ENCODE measurements around the gene TSEN54.

TSEN54 gene

DNA sequence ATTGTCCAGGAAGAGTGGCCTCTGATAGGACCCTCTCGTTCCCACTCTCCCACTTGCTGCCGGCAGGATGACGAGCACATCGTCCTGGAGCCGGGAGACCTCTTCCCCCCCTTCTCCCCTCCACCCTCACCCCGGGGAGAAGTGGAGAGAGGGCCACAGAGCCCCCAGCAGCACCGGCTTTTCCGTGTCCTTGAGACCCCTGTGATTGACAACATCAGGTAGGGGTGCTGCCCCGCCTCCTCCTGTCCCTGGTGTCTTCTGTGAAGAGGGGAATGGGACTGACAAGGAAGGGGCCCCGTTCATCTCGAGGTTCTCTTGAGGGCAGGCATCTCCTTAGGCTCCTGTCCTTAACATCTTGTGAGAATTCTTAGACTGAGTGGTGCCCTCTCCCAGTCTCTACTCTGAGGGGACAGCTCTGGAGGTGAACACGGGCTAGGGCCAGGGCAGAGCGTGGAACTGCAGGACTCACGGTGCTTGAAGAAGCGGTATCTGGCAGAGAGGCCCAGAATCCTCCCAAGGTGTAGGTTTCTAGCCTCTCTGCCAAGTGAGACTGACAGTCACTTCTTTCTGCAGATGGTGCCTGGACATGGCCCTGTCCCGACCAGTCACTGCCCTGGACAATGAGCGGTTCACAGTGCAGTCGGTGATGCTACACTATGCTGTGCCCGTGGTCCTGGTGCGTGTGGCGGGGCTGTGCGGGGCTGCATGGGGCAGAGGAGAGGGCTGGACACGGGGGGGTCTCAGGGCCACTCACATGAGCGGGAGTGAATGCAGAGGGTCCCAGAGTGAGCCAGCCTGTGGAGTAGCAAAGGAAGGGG, 27.4 kb upstream of the TSEN54 start:
- DNase-seq (ENCODE audit: low read depth): no peak

DNA sequence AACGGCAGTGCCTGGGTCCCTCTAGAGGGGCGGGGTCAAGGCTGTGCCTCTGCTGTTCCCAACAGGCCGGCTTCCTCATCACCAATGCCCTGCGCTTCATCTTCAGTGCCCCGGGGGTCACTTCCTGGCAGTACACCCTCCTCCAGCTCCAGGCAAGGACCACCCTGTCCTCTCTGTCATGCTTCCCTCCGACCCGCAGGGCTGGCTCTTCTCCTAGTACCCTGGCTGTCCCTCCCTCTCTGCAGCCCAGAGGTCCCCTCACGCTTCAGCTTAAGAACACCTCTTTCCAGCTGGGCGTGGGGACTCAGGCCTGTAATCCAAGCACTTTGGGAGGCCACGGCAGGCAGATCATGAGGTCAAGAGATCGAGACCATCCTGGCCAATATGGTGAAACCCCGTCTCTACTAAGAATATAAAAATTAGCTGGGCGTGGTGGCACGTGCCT, 26.8 kb upstream of the TSEN54 start:
- no peak for DNase-seq (ENCODE audit: low read depth)

DNA sequence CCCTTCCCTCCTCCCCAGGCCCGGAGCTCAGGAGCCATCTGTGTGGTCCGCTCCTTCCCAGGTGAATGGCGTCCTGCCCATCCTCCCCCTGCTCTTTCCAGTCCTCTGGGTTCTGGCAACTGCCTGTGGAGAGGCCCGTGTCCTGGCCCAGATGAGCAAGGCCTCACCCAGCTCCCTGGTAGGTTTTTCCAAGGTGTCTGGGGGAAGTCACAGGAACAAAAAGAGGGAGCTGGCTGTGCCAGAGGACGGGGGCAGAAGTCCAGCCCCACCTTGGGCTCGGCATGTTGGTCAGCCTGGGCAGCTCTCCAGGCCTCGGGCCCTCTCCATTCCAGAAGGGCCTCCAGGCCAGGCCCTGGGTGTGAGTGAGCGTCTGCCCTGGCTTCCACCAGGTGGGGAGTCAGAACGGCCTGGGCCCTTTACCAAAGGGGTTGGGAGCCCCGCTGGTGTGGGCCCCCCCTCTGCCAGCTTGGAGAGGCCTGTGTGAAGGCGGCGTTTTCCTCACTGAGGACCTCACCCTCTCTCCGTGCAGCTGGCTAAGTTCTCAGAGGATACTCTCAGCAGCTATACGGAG, 26.1 kb upstream of the TSEN54 start:
- DNase-seq (ENCODE audit: low read depth): no peak

DNA sequence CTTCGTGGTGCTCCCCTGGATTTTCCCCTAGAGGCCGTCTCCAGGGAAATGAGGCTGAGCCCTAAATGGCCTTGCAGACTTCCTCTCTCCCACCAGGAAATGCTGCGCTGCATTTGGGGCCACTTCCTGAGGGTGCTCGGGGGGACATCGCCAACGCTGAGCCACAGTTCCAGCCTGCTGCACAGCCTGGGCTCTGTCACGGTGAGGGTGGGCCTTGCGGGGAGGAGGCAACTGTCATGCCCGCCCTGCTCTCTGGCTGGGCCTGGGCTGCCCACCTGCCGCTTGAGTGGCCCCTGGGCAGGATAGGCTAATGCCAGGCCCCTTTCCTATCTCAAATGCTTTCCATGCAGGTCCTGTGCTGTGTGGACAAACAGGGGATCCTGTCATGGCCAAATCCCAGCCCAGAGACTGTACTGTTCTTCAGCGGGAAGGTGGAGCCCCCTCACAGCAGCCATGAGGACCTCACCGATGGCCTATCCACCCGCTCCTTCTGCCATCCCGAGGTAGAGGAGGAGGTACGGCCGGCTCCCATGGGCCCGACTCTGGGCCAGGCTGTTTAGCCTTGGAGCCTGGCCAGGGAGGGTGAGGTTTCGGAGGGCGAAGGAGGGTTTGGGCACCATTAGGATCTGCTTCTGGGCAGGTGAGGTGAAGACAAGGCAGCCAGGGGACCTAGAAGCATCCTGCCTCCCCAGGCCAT, 25.2 kb upstream of the TSEN54 start:
- no peak for DNase-seq (ENCODE audit: low read depth)

DNA sequence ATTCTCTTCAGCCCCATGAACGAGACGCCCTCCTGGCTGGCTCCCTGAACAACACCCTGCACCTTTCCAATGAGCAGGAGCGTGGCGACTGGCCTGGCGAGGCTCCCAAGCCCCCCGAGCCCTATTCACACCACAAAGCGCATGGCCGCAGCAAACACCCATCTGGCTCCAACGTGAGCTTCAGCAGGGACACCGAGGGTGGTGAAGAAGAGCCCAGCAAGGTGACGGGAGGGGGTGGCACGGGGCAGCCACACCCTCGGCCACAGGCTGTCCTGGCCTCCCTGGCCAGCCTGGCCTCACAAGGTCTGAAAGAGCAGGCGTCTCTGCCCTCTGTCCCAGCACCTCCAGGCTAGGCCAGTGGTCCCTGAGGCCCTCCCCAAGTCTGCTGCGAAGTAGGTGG, 24.6 kb upstream of the TSEN54 start:
- DNase-seq (ENCODE audit: low read depth): no peak

DNA sequence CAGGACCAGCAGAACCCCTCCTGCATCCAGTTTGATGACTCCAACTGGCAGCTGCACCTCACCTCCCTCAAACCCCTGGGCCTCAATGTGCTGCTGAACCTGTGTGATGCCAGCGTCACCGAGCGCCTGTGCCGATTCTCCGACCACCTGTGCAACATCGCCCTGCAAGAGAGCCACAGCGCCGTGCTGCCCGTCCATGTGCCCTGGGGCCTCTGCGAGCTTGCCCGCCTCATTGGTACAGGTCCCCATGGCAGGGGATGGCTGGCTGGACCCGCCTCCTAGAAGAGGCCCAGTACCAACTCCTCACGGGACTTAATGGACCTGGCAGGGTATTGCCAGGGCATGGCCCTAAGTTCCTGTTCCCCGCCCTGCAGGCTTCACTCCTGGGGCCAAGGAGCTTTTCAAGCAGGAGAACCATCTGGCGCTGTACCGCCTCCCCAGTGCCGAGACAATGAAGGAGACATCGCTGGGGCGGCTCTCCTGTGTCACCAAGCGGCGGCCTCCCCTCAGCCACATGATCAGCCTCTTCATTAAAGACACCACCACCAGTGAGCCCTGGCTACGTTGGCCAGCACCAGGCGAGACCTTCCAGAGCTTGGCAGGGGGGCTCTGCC, 23.7 kb upstream of the TSEN54 start:
- no peak for DNase-seq (ENCODE audit: low read depth)

DNA sequence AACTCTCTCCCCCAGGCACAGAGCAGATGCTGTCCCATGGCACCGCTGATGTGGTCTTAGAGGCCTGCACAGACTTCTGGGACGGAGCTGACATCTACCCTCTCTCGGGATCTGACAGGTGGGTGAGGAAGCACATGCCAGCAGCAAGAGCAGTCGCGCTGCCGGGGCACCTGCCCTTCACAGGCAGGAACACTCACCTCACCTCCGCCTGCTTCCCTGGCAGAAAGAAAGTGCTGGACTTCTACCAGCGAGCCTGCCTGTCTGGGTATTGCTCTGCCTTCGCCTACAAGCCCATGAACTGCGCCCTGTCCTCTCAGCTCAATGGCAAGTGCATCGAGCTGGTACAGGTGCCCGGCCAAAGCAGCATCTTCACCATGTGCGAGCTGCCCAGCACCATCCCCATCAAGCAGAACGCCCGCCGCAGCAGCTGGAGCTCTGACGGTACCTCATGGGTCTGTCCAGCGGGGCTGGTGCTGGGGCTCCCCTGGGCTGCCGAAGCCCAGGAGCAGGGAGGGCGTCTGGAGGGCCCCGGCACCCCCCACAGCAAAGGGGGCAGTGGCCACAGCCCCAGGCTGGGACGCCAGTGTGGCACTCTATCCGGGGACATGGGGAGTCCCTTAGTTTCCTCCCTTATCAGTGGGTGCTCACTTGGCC, 22.7 kb upstream of the TSEN54 start:
- DNase-seq (ENCODE audit: low read depth): no peak

DNA sequence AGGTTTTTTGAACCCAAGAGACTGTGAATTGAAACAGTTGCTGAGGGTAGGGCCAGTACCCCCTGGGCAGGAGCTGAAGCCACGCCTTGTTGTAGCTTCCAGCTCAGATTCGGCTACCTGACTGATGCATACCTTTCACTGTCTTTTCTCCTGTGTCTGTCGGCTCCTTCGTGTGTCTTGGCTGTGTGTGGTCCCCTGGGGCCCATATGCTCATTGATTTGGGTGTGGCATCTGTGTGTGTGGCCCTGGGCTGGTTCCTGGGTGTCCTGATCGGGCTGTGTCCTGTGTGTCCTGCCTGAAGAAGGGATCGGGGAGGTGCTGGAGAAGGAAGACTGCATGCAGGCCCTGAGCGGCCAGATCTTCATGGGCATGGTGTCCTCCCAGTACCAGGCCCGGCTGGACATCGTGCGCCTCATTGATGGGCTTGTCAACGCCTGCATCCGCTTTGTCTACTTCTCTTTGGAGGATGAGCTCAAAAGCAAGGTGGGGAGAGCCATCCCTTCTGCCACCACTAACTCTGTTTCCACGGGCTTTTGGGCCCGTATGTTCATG, 21.9 kb upstream of the TSEN54 start:
- DNase-seq (ENCODE audit: low read depth): no peak

DNA sequence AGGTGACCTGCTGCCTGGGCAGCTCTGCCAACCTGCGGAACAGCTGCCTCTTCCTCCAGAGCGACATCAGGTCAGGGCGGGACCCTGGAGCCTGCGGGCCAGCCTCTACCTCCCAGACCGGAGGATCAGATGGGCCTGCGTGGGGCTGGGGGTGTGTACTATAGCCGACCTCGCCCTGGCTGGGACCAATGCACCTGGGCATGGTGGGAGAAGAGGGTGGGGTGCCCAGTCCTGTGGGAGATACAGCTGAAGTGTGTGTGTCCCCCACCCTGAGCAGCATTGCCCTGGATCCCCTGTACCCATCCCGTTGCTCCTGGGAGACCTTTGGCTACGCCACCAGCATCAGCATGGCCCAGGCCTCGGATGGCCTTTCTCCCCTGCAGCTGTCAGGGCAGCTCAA, 20.3 kb upstream of the TSEN54 start:
- no peak for DNase-seq (ENCODE audit: low read depth)

DNA sequence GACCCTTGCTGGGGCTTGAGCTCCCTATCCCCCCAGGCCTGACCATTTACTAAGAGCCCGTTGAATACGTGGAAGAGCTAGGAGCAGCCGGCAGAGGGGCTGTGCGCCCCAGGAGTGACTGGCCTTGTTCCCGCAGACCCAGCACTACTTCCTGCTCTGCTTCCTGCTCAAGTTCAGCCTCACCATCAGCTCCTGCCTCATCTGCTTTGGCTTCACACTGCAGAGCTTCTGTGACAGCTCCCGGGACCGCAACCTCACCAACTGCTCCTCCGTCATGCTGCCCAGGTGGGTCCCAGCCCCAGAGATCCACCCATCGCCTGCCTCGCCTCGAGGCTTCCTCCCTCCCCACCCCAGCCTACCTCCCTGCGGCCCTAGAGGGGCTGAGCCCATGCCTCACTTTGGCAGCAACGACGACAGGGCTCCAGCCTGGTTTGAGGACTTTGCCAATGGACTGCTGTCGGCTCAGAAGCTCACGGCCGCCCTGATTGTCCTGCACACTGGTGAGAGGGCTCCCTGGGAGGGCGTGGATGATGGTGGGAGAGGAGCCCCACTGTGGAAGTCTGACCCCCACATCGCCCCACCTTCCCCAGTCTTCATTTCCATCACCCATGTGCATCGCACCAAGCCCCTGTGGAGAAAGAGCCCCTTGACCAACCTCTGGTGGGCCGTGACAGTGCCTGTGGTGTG, 18.1 kb upstream of the TSEN54 start:
- DNase-seq (ENCODE audit: low read depth): no peak

DNA sequence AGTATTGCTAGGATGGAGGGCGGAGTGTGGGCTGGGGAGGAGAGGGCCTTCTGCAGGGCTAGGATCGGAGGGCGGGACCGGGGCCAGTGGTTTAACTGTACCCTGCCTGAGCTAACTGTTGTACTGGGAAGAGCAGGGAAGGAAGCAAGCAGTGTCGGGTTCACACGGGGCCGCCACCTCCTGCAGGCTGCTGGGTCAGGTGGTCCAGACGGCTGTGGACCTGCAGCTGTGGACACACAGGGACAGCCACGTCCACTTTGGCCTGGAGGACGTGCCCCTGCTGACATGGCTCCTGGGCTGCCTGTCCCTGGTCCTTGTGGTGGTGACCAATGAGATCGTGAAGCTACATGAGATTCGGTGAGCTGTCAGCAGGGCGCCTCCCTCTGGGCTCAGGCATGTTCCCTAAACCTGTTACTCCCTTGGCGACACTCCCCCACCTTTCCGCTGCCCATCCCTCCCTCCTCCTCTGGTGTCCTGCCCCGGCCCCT, 17.6 kb upstream of the TSEN54 start:
- no peak for DNase-seq (ENCODE audit: low read depth)

DNA sequence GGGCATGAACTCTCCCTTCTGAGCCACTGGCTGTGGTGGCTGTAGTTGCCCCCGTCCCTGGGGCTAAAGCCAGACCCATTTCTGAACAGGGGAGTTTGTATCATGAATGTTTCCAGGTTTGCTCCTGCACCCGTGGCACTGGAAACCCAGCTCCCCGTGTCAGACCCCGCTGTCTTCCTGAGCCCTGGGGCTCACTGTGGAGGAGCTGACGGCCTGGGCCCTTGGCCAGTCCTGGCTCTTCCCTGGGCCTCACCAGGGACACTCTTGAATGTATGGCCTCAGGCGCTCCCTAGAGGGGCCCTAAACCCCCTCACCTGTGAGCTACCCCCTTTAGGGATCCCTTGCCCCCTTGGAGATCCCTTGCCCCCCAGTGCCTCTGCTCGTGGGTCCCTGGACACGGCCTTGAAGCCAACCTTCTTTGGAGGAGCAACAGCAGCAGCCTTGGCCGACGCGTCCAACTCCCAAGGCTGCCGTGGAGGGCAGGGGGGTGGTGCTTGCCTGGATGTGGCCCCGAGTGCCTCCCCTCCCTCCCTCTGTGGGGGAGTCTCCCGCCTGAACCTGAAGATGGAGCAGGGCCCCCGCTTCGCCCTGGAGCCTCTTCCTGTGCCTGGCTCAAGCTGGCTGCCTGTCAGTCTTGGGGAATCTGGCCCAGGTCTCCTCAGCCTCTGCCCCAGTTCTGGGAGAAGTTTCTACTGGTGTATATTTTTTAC, 16.9 kb upstream of the TSEN54 start:
- no peak for DNase-seq (ENCODE audit: low read depth)

DNA sequence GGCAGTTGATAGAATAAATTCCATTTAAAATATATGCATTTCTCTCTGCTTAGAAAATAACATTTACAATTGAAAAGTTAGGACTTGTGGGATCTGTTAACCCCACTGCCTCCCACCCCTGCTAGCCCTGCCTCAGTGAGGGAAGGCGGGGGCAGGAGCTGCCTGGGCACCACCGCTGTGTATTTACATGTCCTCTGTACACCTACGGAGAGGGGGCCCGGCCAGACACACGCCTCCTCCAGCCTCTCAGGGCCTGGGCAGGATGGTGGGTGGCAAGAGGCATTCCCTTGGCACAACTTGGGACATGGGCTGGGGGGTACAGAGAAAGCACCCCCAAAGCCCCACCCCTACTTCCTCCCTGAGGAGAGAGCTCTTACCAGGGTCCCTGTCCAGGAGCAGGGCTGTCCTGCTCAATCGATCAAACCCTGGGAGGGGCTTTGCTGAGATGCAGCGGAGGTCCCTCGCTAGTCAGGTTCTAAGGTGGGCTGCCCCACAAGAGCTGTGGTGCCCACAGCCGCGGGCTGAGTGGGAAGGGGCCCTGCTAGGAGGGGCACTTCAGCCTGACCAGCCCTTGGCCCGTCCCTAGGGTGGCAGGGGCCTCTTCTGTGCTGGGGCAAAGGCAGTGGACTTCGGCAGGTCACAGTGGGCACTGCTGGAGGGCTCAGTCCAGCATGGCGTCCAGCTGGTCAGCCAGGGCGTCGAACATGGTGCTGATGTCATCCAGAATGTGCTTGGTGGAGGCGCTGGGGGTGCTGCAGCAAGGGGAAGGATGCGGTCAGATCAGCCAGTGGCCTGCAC, 15.7 kb upstream of the TSEN54 start:
- DNase-seq (ENCODE audit: low read depth): no peak

DNA sequence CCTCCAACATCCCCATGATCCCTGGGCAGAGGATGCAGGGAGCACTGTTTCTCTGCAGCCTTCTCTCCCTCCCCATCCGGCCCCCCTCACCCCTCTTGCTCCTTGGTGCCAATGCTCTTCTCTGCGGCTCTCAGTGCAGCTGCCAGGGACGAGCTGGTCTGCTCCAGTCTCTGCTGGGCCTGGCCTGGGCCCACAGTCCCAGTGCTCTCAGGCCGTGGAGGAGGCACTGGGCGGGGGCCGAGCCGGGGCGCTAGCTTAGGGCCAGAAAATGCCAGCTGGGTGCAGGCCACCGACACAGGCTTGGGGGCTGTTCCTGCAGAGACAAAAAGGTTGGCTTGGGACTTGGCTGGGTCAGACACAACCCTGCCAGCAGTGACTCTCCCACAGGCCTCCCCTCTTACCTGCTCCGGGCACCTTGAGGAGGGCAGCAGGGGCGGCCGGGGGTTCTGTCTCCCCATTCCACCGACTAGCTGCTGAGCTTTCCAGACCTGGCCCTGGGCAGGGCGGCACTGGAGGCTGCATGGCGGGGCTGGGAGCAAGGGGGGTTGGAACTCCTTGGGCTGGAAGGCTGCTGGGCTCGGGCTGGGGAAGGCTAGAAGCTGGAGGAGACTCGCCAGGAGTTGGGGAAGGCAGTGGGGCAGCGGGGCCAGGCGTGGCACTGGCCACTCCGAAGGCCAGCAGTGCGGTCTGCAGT, 14.8 kb upstream of the TSEN54 start:
- no peak for DNase-seq (ENCODE audit: low read depth)

DNA sequence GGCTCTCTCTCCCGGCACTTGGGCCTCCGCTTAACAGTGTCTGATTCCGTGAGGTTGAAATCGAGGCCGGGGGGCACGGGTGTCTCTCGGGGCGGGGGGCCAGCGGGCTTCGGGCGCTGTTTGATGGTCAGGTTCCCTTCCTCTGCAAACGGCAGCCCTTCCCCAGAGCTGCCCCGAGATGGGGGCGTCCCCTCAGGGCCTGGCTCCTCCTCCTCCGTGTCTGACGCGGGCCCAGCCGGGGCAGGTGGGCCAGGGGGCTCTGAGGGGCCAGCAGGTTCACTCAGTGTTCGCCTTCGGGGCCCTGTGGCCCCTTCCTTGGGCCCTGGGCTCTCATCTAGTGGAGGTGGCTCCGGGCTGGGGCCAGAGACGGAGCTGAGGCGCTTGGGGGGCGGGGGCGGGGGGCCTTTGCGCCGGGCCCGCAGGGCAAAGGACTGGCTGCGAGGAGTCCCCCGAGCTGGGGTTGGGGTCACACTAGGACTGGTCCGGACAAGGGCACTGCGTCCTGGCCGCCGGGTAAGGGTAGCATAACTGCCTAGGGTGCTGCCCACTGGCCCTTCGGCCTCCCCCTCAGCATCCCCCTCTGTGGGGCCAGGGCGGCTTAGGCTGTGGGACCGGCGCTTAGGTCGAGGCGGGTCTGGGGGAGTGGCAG, 14.1 kb upstream of the TSEN54 start:
- no peak for DNase-seq (ENCODE audit: low read depth)

DNA sequence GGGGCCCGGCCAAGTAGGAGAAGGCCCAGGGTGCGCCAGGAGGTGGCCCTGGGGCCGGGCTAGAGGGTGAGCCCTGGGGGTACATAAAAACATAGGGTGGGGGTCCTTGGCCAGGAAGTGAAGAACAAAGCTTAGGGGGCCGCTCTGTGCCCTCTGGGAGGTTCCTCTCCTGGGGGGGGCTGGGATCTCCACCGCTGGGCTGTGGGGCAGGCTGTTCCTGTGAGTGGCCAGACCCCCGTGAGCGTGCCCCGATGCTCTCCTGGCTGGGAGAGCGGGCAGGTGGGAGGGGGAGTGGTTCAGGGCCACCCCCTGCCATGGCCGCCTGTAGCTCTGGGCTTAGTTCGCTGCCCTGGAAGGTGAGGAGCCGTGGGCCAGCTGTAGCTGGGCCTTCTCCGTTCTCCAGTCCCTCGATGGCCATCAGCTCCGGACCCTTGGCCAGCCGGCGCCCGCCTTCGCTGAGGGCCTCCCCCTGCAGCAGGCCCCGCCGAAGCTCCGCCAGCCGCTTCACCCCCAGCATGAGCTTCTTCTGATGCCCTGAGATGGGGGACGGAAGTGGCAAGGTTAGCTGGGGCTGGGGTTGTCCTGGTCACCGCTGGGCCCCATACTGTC, 13.5 kb upstream of the TSEN54 start:
- no peak for DNase-seq (ENCODE audit: low read depth)

DNA sequence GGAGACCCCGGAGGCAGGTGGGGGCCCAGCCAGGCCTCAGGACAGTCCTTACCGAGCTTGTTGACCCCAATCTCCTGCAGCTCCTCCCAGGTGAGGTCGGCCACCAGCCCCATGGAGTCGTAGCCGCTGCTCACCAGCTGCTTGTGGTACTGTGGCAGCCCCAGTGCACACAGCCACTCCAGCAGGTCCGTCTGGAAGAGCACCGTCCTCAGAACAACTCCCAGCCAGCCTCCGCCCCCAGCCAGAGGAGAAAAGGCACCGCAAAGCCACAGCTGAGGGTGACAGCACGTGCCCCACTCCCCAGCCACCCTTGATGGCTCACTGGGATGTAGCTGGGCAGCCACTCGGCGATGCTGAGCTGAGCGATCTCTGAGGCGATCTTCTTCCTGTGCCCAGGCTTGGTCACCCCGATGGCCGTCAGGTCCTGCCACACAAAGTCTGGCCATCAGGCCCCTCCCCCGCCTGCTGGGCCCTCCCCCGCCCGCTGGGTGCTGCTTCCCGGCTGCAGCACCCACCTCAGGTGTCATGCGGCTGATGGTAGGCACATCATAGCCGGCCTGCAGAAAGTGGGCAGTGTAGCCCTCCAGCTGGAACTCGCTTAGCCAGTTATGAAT, 12.9 kb upstream of the TSEN54 start:
- no peak for DNase-seq (ENCODE audit: low read depth)

DNA sequence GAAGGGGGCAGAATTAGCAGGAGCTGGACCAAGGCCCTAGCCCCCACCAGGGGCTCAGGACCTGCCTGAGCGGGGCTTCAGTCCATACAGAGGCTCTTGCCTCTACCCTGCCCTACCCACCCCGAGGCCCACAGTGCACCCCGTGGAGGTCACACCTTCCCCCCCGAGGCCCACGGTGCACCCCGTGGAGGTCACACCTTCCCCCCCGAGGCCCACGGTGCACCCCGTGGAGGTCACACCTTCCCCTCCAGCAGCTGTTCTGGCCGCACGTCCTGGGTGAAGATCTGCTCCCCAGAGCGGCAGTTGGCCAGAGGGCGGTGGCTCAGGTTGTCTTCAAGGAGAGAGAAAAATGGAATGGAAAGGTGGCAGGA, 12.4 kb upstream of the TSEN54 start:
- no peak for DNase-seq (ENCODE audit: low read depth)
